Measurements from ENCODE around the gene ADAMTS17.

GRCh38 chr15:100196326-100197058 lies 145.3 kb downstream of the ADAMTS17 start:
- TF ChIP-seq POLR2A (IDR thresholded peaks at IDR 0.05) (no peak), CTCF (IDR thresholded peaks at IDR 0.05) (no peak)
